Mesothelial cell of epicardium (in vitro differentiated cells): ENCODE data around the gene CREB3. TPM values are rescaled to one million over a fixed set of nuclear protein-coding genes. Genes with fewer than 3 reads are reported as not detected.

Experiments
- DNase-seq, 2 experiments: peaks; one replicate each; pipeline ENCODE4 v3.0.0; 2021; ENCODE audit warnings: low spot score in 2 of 2; ENCODE audit not compliant: unreplicated experiment in 2 of 2
- H3K27ac Mint-ChIP-seq: 2 replicates; pipeline ENCODE4 v1.8.0; 2021; ENCODE audit warnings: mixed read lengths
- H3K27me3 Mint-ChIP-seq: 2 replicates; pipeline ENCODE4 v1.8.0; 2021; ENCODE audit warnings: low read depth, mixed read lengths
- H3K36me3 Mint-ChIP-seq: 2 replicates; pipeline ENCODE4 v1.8.0; 2021; ENCODE audit warnings: mixed read lengths
- H3K4me1 Mint-ChIP-seq: 2 replicates; pipeline ENCODE4 v1.8.0; 2021; ENCODE audit warnings: mixed read lengths
- H3K4me3 Mint-ChIP-seq: 2 replicates; pipeline ENCODE4 v1.8.0; 2021; ENCODE audit warnings: mild to moderate bottlenecking, moderate library complexity, mixed read lengths
- H3K9me3 Mint-ChIP-seq: 2 replicates; pipeline ENCODE4 v1.8.0; 2021; ENCODE audit warnings: mixed read lengths
- total RNA-seq: library from RNA; stranded (reverse); gene quantifications from 3 replicates; pipeline ENCODE4 v1.2.1, GENCODE V29; 2021
- TF ChIP-seq, protein P1 (sequence below): fragments of 200-600 bp; sonication (generic); IDR thresholded peaks from one replicate; pipeline ENCODE4 v1.5.0; 2021; ENCODE audit warnings: antibody characterized with exemption; ENCODE audit not compliant: unreplicated experiment

Gene CREB3
- total RNA-seq, 1 donor from 2014 or later = 29.1 TPM

- TF ChIP-seq, protein P1, sequence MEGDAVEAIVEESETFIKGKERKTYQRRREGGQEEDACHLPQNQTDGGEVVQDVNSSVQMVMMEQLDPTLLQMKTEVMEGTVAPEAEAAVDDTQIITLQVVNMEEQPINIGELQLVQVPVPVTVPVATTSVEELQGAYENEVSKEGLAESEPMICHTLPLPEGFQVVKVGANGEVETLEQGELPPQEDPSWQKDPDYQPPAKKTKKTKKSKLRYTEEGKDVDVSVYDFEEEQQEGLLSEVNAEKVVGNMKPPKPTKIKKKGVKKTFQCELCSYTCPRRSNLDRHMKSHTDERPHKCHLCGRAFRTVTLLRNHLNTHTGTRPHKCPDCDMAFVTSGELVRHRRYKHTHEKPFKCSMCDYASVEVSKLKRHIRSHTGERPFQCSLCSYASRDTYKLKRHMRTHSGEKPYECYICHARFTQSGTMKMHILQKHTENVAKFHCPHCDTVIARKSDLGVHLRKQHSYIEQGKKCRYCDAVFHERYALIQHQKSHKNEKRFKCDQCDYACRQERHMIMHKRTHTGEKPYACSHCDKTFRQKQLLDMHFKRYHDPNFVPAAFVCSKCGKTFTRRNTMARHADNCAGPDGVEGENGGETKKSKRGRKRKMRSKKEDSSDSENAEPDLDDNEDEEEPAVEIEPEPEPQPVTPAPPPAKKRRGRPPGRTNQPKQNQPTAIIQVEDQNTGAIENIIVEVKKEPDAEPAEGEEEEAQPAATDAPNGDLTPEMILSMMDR = no peak
- DNase-seq = no peak
- Mint-ChIP-seq H3K36me3 (no peaks in the 10 kb centered on the region), H3K27me3 (no peaks in the 10 kb centered on the region), H3K27ac (no peak overlapping the region), H3K4me3 (no peak overlapping the region), H3K4me1 (no peaks in the 10 kb centered on the region), H3K9me3 (no peaks in the 10 kb centered on the region)
Measured at GRCh38 chr9:35766997-35767396, 34.5 kb downstream of the CREB3 start.

- TF ChIP-seq, protein P1 = no peak
- no peak for DNase-seq
- H3K9me3 Mint-ChIP-seq = no peaks in the 10 kb centered on the region
- no peaks in the 10 kb centered on the region for H3K27me3 Mint-ChIP-seq
- H3K36me3 Mint-ChIP-seq = no peaks in the 10 kb centered on the region
- H3K4me1 Mint-ChIP-seq = no peaks in the 10 kb centered on the region
- H3K27ac Mint-ChIP-seq = no peak overlapping the region
- no peak overlapping the region for H3K4me3 Mint-ChIP-seq
Measured at GRCh38 chr9:35767458-35767857, 35.0 kb downstream of the CREB3 start.

DNA sequence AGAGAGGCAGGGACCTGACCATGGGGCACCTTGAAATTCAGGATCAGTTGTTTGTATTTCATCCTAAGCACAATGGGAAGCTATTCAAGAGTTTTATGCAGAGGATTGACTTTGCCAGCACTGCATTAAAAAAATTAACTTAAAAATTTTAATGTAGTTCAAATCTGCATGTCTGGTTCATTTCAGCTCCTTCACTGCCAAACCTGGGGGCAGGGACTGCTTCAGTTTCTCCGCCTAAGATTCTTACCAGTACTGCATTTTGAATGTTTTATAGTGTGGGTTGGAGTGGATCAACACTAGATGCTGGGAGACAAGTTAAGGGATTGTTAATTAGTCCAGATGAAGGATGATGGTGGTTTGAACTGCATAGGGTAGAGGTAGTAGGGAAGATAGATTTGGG, 37.3 kb downstream of the CREB3 start:
- Mint-ChIP-seq H3K36me3 (no peaks in the 10 kb centered on the region), H3K27ac (no peak overlapping the region), H3K4me1 (no peaks in the 10 kb centered on the region), H3K4me3 (no peak overlapping the region), H3K27me3 (no peaks in the 10 kb centered on the region), H3K9me3 (no peaks in the 10 kb centered on the region)
- no peak for DNase-seq
- TF ChIP-seq, protein P1 = no peak

GRCh38 chr9:35771075-35771433, 38.6 kb downstream of the CREB3 start:
- H3K27me3 Mint-ChIP-seq = no peaks in the 10 kb centered on the region
- H3K4me1 Mint-ChIP-seq = peaks cover 6% of the 10 kb centered on the region
- H3K9me3 Mint-ChIP-seq = no peaks in the 10 kb centered on the region
- TF ChIP-seq, protein P1 = no peak
- no peak for DNase-seq
- H3K27ac Mint-ChIP-seq = no peak overlapping the region
- no peaks in the 10 kb centered on the region for H3K36me3 Mint-ChIP-seq
- H3K4me3 Mint-ChIP-seq = no peak overlapping the region

- Mint-ChIP-seq H3K9me3 (no peaks in the 10 kb centered on the region), H3K4me3 (no peak overlapping the region), H3K27ac (no peak overlapping the region), H3K4me1 (peaks cover 8% of the 10 kb centered on the region), H3K36me3 (no peaks in the 10 kb centered on the region), H3K27me3 (no peaks in the 10 kb centered on the region)
- no peak for DNase-seq
- TF ChIP-seq, protein P1 = no peak
Measured at GRCh38 chr9:35771534-35771933, 39.1 kb downstream of the CREB3 start.

GRCh38 chr9:35771943-35772342, 39.5 kb downstream of the CREB3 start:
- Mint-ChIP-seq H3K36me3 (no peaks in the 10 kb centered on the region), H3K4me1 (peaks cover 8% of the 10 kb centered on the region), H3K9me3 (no peaks in the 10 kb centered on the region), H3K27me3 (no peaks in the 10 kb centered on the region), H3K4me3 (no peak overlapping the region), H3K27ac (no peak overlapping the region)
- TF ChIP-seq, protein P1 = no peak
- no peak for DNase-seq
